ENCODE measurements around the gene SRBD1. TPM values are rescaled to one million over a fixed set of nuclear protein-coding genes. Genes with fewer than 3 reads are reported as not detected.

The SRBD1 gene
- total RNA-seq, 8 experiments from 2014 or later, result 17.0 to 27.1 (median 20.4) TPM

DNA sequence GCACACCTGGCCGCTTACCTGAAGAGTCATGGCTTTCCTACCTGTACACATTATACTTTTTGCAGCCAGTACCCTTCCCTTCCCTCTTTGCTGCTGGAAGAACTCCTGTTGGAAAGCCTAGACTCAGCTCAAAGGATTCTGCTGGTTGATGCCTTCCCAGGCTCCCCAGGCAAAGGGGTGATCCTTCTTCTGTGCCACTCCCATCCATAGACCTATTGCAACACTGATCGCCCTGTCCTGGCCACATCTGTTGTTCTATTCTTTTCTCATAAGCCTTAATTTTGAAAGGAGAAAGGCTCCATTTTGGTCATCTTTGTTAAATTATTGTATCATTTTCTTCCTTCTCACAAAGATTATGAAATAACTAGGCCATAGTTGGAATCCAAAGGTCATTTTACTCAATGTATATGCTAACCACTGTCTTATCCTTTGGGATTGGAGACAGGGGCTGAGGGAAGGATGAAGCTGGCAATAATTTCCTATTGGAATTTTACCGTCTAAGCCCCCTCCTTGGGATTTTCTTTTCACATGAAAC lies 37.0 kb upstream of the SRBD1 start:
- no peak for ATAC-seq (replicated peaks in 6 of 8)

DNA sequence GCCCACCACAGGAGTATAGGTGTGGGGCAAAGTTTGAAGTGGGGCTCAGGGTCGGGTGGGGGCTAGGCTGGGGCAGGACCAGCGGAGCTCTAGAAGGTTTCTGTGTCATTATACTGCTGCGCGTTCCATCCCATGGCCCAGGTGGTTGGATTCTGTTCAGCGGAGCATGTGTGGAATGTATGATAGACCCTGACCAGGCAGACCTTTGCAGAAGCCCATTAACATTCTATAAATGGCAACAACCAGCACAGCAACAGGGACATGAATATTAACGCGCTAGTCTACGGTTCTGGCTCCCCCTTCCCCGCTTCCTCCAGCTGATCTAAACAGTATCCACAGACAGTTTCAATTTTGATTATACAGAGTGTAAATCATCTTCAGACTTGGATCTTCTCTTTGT lies 36.3 kb upstream of the SRBD1 start:
- 61 to 100% (median 76%) methylated on average over 1 to 6 of the region's 9 CpGs; no CpG with 5 or more reads in 4 of the 10 experiments for WGBS, 10 experiments
- no peak overlapping the region for H3K27ac ChIP-seq
- in situ Hi-C loops (cut with MboI; ENCODE audit: low pct_unique_long_range_greater_than_20kb in 2 of 9, low sequenced_read_pairs in 9 of 9, unreplicated experiment in 9 of 9), result loop anchor here in 7 of 9 experiments (10.0 to 25.0 kb wide), 4 partner anchors 140 to 1265 kb away; partner anchors contain the start of gene MCFD2 (in 1 of the 7)

More for the DNA sequence above, 37.0 kb upstream of the SRBD1 start:
- in situ Hi-C loops (cut with MboI; ENCODE audit: low pct_unique_long_range_greater_than_20kb in 2 of 9, low sequenced_read_pairs in 9 of 9, unreplicated experiment in 9 of 9), result loop anchor here in 7 of 9 experiments (10.0 to 25.0 kb wide), 4 partner anchors 139 to 1264 kb away; partner anchors contain the start of gene MCFD2 (in 1 of the 7)
- H3K4me1 ChIP-seq (replicated peaks in 1 of 2), result peaks cover 6 to 12% of the 10 kb centered on the region in 2 donors
- 71 to 100% (median 90%) methylated on average over 1 to 3 of the region's 3 CpGs; no CpG with 5 or more reads in 1 of the 10 experiments for WGBS, 10 experiments
- no peak overlapping the region for H3K27ac ChIP-seq
- no peak overlapping the region for H3K4me3 ChIP-seq

DNA sequence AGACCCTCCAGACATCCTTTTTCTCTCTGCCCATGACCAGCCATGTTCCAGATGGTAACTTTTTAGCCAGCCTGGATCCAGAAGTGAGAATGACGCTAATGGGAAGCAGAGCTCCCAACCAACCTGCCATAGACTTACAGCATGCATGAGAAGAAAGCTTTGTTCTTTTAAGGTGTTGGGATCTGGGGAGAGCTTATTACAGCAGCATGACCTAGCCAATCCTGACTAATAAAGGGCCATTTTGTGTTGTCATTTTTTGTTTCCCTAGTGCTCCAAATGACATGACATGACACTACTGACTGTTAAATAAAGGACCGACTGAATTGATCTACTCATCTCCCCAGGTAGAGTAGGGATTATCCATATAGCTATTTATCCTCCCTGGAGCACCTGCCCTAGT lies 35.2 kb upstream of the SRBD1 start:
- 80 to 100% (median 94%) methylated on average over 1 to 2 of the region's 2 CpGs; no CpG with 5 or more reads in 1 of the 10 experiments for WGBS, 10 experiments
- no peak for ATAC-seq (replicated peaks in 6 of 8)
- in situ Hi-C loops (cut with MboI; ENCODE audit: low pct_unique_long_range_greater_than_20kb in 2 of 9, low sequenced_read_pairs in 9 of 9, unreplicated experiment in 9 of 9), result loop anchor here in 7 of 9 experiments (10.0 to 25.0 kb wide), 4 partner anchors 141 to 1266 kb away; partner anchors contain the start of gene MCFD2 (in 1 of the 7)

More for the DNA sequence above, 36.3 kb upstream of the SRBD1 start:
- no peak for ATAC-seq (replicated peaks in 6 of 8)
- Histone ChIP-seq H3K4me1 (replicated peaks in 1 of 2) (peaks cover 6 to 9% of the 10 kb centered on the region in 2 donors), H3K4me3 (no peak overlapping the region)

DNA sequence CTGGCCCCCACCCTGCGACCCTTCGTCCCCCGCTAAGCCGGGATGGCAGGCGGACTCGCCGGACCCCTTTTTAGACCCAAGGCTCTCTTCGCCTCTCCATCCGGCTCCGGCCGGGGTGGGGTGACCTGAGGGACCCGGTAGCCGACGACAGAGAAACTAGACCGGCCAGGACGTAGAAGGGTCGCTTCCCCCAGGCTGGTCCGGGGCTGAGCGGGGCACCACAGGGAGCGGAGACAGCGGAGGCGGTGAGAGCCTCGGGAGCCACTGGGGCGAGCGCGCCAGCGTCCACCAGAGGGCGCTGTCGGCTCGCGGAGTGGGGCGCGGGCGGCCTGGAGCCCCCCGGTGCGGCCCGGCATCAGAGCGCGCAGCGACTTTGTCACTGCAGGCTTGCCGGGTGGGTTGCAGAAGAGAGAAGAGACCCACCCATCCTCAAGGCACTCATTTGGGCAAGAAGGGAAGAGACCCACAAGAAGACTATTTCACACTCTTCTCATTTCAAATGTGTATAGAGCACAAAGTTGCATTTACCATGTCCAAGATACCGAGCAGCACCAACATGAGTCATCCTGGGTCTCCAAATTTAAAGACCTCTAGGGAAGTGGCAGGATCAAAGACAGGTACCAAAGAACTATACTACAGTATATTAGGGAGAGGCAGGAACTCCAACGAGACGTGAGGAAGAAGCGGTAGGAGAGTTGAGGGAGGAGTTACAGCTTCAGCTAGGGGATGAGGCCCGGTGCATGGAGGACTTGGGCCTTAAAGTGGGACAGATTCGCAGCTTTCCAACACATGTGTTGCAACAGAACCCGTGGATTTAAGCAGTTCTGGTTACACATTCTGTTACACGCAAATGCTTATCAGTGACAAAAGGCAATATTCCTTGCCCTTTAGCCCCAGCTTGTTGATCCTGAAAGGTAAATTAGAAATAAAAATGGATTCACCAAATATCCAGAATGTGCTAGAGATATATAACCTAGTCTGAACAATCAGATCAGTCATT lies 32.8 kb upstream of the SRBD1 start:
- ATAC-seq (replicated peaks in 6 of 8), result peak; percentile 97 to 99 (median 98)
- in situ Hi-C loops (cut with MboI; ENCODE audit: low pct_unique_long_range_greater_than_20kb in 2 of 9, low sequenced_read_pairs in 9 of 9, unreplicated experiment in 9 of 9), result loop anchor here in 8 of 9 experiments (5.0 to 25.0 kb wide), 5 partner anchors 143 to 1268 kb away; partner anchors contain the start of gene MCFD2 (in 1 of the 8)
- H3K4me1 ChIP-seq (replicated peaks in 1 of 2), result peaks cover 2 to 5% of the 10 kb centered on the region in 2 donors
- WGBS, 10 experiments, result 0 to 72% (median 17%) methylated on average over 1 to 19 of the region's 49 CpGs; no CpG with 5 or more reads in 3 of the 10 experiments
- H3K27ac ChIP-seq, result no peak overlapping the region
- peak overlapping the region; percentile 31 to 44 (median 36) for H3K4me3 ChIP-seq

More for the DNA sequence above, 35.2 kb upstream of the SRBD1 start:
- Histone ChIP-seq H3K27ac (no peak overlapping the region), H3K4me3 (no peak overlapping the region), H3K4me1 (replicated peaks in 1 of 2) (peaks cover 6 to 9% of the 10 kb centered on the region in 2 donors)

DNA sequence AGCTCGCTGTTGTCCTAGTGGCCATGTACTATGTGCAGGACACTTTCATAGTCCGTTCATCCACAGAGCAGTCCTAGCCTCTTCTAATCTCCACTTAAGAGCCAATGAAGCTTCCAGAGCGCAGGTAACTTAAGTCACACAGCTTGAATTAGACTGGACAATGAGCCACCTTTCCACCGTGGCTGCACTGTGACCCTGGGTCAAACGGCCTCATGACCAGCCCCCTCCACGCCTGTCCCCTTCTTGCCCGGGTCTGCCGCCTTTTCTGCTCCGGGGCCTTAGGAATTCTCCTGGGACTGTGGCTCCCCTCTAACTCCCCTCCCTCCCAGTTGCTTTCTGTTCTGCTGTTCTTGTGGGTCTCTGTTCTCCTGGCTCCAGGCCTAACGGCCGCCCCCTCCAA lies 32.0 kb upstream of the SRBD1 start:
- in situ Hi-C loops (cut with MboI; ENCODE audit: low pct_unique_long_range_greater_than_20kb in 2 of 9, low sequenced_read_pairs in 9 of 9, unreplicated experiment in 9 of 9), result loop anchor here in 8 of 9 experiments (5.0 to 25.0 kb wide), 5 partner anchors 144 to 1269 kb away; partner anchors contain the start of gene MCFD2 (in 1 of the 8)

DNA sequence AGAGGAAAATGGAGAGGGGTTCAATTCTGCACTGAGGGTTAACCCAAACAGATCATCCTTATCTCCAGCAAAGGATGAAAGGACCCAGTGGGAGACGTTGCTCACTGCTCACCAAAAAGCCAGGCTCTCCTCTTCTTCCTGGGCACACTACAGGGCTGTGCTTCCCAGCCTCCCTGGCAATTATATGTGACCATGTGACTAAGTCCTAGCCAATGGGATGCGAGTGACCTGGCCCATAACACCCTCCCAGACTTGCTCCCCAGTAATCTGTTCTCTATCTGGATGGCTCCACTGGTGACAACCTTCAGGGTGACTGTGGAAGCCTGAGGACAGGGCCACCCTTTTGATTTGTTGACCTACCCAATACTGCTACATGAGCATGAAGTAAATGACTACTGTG lies 29.5 kb upstream of the SRBD1 start:
- Histone ChIP-seq H3K4me1 (replicated peaks in 1 of 2) (peaks cover 2 to 3% of the 10 kb centered on the region in 2 donors), H3K27ac (no peak overlapping the region), H3K4me3 (no peak overlapping the region)
- 40 to 100% (median 50%) methylated on average over 1 to 2 of the region's 2 CpGs; no CpG with 5 or more reads in 4 of the 10 experiments for WGBS, 10 experiments
- ATAC-seq (replicated peaks in 6 of 8), result no peak
- in situ Hi-C loops (cut with MboI; ENCODE audit: low pct_unique_long_range_greater_than_20kb in 2 of 9, low sequenced_read_pairs in 9 of 9, unreplicated experiment in 9 of 9), result loop anchor here in 8 of 9 experiments (5.0 to 25.0 kb wide), 5 partner anchors 147 to 1272 kb away; partner anchors contain the start of gene MCFD2 (in 1 of the 8)

More for the DNA sequence above, 32.0 kb upstream of the SRBD1 start:
- Histone ChIP-seq H3K4me3 (peak overlapping the region; percentile 31 to 44 (median 36)), H3K4me1 (replicated peaks in 1 of 2) (peaks cover 2 to 5% of the 10 kb centered on the region in 2 donors), H3K27ac (no peak overlapping the region)
- ATAC-seq (replicated peaks in 6 of 8), result peak; percentile 28 to 49 (median 40)
- WGBS, 10 experiments, result 26 to 92% (median 45%) methylated on average over 2 to 9 of the region's 11 CpGs; no CpG with 5 or more reads in 3 of the 10 experiments

DNA sequence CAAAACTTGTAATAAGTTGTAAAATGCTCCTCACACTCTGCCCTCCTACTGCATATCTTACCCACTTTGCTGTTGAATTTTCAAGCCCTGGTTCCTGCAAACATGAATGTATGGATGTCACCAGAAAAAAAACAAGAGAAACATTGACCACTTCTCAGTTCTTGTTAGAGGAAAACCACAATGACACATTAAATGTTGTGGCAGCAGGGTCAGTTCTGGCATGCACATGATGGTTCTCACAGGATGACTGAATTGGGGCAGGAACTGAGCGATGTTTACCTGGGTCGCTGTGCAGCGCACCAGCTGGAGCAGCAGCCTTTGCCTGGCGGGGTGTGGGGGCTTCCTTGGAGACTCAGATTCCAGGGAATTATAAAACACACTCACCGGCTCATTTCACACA lies 26.4 kb upstream of the SRBD1 start:
- in situ Hi-C loops (cut with MboI; ENCODE audit: low pct_unique_long_range_greater_than_20kb in 2 of 9, low sequenced_read_pairs in 9 of 9, unreplicated experiment in 9 of 9), result loop anchor here in 4 of 9 experiments (25.0 kb wide), 3 partner anchors 150 to 1275 kb away; partner anchors contain the start of gene MCFD2 (in 1 of the 4)
- ATAC-seq (replicated peaks in 6 of 8), result no peak
- Histone ChIP-seq H3K4me1 (replicated peaks in 1 of 2) (peaks cover 0 to 3% of the 10 kb centered on the region in 2 donors), H3K27ac (no peak overlapping the region), H3K4me3 (no peak overlapping the region)
- 58 to 100% (median 81%) methylated on average over 1 to 4 of the region's 5 CpGs; no CpG with 5 or more reads in 4 of the 10 experiments for WGBS, 10 experiments

DNA sequence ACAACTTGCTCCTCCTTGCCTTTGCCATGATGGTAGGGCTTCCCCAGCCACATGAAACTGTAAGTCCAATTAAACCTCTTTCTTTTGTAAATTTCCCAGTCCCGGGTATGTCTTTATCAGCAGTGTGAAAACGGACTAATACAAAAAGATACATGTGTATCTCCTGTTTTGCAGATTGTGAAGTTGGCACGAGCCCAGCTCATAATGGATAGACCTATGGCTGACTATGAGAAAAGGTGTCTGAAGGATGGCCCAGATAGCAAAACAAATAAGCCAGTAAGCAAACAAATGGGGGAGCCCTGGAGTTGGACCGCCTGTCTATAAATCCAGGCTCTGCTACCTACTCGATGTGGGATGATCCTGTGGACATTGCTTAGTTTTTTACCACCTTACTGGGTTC lies 24.9 kb upstream of the SRBD1 start:
- in situ Hi-C loops (cut with MboI; ENCODE audit: low pct_unique_long_range_greater_than_20kb in 2 of 9, low sequenced_read_pairs in 9 of 9, unreplicated experiment in 9 of 9), result loop anchor here in 4 of 9 experiments (25.0 kb wide), 3 partner anchors 151 to 1276 kb away; partner anchors contain the start of gene MCFD2 (in 1 of the 4)
- H3K4me1 ChIP-seq (replicated peaks in 1 of 2), result peaks cover 0 to 3% of the 10 kb centered on the region in 2 donors
- H3K4me3 ChIP-seq, result no peak overlapping the region
- WGBS, 10 experiments, result 65 to 100% (median 80%) methylated on average over 1 to 5 of the region's 5 CpGs; no CpG with 5 or more reads in 1 of the 10 experiments
- H3K27ac ChIP-seq, result no peak overlapping the region
- no peak for ATAC-seq (replicated peaks in 6 of 8)

DNA sequence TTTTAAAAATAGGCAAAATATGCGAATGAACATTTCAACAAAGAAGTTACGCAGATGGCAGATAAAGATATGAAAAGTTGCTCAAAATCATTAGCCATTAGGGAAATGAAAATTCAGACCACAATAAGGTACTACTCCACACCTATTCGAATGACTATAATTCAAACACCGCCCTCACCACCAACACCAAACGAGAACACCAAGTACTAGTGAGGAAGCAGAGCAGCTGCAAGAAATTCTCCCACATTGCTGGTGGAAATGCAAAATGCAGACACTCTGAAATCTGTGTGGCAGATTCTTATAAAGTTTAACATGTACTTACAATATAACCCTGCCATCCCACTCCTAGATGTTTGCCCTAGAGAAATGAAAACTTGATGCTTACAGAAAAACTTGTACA lies 23.2 kb upstream of the SRBD1 start:
- H3K4me1 ChIP-seq (replicated peaks in 1 of 2), result no peaks in the 10 kb centered on the region
- in situ Hi-C loops (cut with MboI; ENCODE audit: low pct_unique_long_range_greater_than_20kb in 2 of 9, low sequenced_read_pairs in 9 of 9, unreplicated experiment in 9 of 9), result loop anchor here in 4 of 9 experiments (25.0 kb wide), 3 partner anchors 153 to 1278 kb away; partner anchors contain the start of gene MCFD2 (in 1 of the 4)
- no peak overlapping the region for H3K4me3 ChIP-seq
- ATAC-seq (replicated peaks in 6 of 8), result no peak
- WGBS, 10 experiments, result 52 to 95% (median 78%) methylated on average over 1 to 5 of the region's 5 CpGs
- H3K27ac ChIP-seq, result no peak overlapping the region

DNA sequence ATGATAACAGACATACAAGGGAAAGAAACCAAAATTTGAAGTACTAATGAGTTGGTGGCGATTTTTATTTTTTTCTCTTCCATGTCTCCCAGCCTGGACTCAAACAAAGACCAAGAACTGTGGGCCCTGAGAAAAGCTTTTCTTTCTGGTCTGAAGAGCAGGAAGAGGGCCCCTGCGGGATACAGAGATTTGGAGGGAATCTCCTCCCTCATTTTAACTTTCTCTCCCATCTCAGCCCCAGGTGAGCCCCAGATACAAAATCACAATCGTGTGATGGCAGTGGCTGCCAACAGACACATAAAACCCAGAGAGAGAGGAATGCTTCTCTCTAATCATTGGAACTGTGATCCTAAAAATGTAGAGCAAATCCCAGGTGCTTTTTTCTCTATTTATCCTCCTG lies 20.9 kb upstream of the SRBD1 start:
- in situ Hi-C loops (cut with MboI; ENCODE audit: low pct_unique_long_range_greater_than_20kb in 2 of 9, low sequenced_read_pairs in 9 of 9, unreplicated experiment in 9 of 9), result loop anchor here in 4 of 9 experiments (25.0 kb wide), 3 partner anchors 155 to 1280 kb away; partner anchors contain the start of gene MCFD2 (in 1 of the 4)
- WGBS, 10 experiments, result 39 to 90% (median 70%) methylated on average over 1 to 3 of the region's 3 CpGs; no CpG with 5 or more reads in 1 of the 10 experiments
- Histone ChIP-seq H3K4me3 (no peak overlapping the region), H3K4me1 (replicated peaks in 1 of 2) (no peaks in the 10 kb centered on the region), H3K27ac (no peak overlapping the region)
- ATAC-seq (replicated peaks in 6 of 8), result no peak

DNA sequence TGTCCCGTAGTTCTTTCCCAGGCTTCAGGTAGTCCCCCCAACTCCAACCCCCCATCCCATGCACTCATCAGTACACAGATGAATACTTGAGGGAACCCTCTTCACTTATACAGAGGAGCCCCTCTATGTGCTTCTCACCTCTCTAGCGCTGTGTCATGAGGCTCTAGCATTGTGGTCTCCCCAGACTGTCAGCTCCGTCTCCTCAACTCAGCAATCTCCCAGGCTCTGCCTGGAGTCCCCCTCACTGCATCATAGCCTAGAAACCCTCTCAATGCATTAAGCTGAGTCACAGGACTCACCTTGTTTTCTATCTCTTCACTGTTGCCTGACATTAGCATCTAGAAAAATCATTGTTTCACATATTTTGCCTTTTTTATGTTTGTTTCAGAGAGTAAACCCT lies 20.3 kb upstream of the SRBD1 start:
- H3K4me3 ChIP-seq, result no peak overlapping the region
- no peaks in the 10 kb centered on the region for H3K4me1 ChIP-seq (replicated peaks in 1 of 2)
- in situ Hi-C loops (cut with MboI; ENCODE audit: low pct_unique_long_range_greater_than_20kb in 2 of 9, low sequenced_read_pairs in 9 of 9, unreplicated experiment in 9 of 9), result loop anchor here in 4 of 9 experiments (25.0 kb wide), 3 partner anchors 156 to 1281 kb away; partner anchors contain the start of gene MCFD2 (in 1 of the 4)
- 60 to 100% (median 95%) methylated on average over 1 to 3 of the region's 3 CpGs; no CpG with 5 or more reads in 4 of the 10 experiments for WGBS, 10 experiments
- no peak overlapping the region for H3K27ac ChIP-seq
- no peak for ATAC-seq (replicated peaks in 6 of 8)

DNA sequence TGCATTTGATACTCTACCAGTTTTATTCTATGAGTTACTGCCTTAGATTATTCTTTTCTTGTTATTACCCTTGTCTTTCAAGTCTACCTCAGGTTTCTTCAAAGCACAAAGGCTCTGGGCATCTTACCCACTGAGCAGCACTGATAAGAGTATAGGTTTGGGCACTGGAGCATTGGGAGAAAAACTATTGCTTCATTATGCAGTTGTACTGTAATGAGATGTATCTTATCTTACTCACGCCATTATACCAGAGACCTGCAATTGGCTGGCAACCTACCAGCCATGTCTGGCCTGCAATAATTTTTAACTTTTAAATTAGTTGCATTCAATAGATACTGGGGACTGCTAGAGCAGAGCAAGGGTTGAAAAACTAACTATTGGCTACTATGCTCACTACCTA lies 18.9 kb upstream of the SRBD1 start:
- Histone ChIP-seq H3K4me1 (replicated peaks in 1 of 2) (no peaks in the 10 kb centered on the region), H3K27ac (no peak overlapping the region), H3K4me3 (no peak overlapping the region)
- ATAC-seq (replicated peaks in 6 of 8), result no peak
- in situ Hi-C loops (cut with MboI; ENCODE audit: low pct_unique_long_range_greater_than_20kb in 2 of 9, low sequenced_read_pairs in 9 of 9, unreplicated experiment in 9 of 9), result loop anchor here in 4 of 9 experiments (25.0 kb wide), 3 partner anchors 157 to 1282 kb away; partner anchors contain the start of gene MCFD2 (in 1 of the 4)
- 60 to 100% (median 81%) methylated on average over 1 of the region's 1 CpG; no CpG with 5 or more reads in 4 of the 10 experiments for WGBS, 10 experiments
